Measurements from ENCODE around the gene LHX3. TPM values are rescaled to one million over a fixed set of nuclear protein-coding genes. Genes with fewer than 3 reads are reported as not detected.

Gene LHX3
- polyA plus RNA-seq (2014; cell fraction: cytosol; rRNA removed) = not detected in 2 replicates
- polyA plus RNA-seq (2014; cell fraction: nucleus; rRNA removed) = 0.19 TPM in 1 of 2 replicates, not detected in the other

GRCh38 chr9:136204838-136205706 lies at the start of gene LHX3:
Gene LHX3 (minus strand): TSS chr9:136205128. CDS start chr9:136205012, 116 bp downstream.
- DNase-seq (ENCODE audit: low spot score) = no peak

- DNase-seq (ENCODE audit: low spot score) = no peak
These were observed 48.6 kb upstream of the LHX3 start for GRCh38 chr9:136253246-136254130.

GRCh38 chr9:136252846-136253245 lies 47.9 kb upstream of the LHX3 start:
- DNase-seq (ENCODE audit: low spot score) = no peak

- DNase-seq (ENCODE audit: low spot score) = no peak
These were observed 47.4 kb upstream of the LHX3 start for GRCh38 chr9:136252281-136252680.

GRCh38 chr9:136251264-136252115 lies 46.6 kb upstream of the LHX3 start:
- DNase-seq (ENCODE audit: low spot score) = no peak

DNA sequence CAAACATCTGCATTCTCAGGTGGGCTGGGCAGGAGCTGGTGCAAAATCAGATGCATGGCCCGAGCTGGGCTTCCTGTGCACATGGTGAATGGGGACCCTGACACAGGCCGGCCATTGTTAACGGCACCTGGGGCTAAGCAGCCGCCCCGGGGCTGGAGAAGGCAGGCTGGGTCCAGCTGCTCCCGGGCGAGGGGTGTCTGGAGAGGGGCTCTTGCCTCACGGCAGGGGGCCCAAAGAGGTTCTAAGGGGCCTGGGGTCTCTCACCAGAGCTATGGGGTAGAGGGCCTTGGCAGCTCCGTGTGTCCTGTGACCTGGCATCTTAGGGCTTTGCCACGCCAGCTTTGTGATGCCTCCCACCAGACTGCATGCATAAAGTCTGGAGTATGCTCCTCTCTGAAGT lies 45.7 kb upstream of the LHX3 start:
- DNase-seq (ENCODE audit: low spot score) = no peak

DNA sequence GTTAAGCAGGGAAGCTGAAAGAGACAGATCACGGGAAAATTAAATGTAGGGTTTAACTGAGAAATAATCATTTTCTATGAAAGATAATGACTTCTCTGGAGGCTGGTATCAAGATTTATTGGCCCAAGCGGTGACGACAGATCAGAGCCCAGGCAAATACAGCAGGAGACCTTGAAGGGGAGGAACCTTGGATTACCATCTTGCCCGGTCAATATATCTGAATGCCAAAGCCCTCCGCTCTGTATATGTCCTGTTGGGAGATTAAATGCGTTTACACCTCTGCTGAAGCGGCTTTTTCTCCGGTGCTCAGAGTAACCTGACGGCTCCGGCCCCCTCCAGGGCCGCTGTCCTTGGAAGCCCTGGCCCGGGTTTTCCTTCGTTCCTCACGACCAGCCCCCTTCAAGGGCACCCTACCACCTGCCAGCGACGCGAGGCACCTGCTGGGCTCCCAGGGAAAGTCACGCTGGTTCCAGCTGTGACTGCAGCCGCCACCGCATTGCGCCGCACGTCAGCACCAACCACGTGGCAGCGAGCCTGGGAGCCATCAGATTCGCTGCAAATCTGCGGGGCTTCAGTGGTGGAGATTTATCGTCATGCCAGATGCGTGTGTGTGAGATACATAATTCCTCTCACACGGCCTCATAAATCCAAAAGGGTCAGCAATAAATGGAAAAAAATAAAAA lies 45.1 kb upstream of the LHX3 start:
- DNase-seq (ENCODE audit: low spot score) = peak; percentile 43

GRCh38 chr9:136248951-136249876 lies 44.3 kb upstream of the LHX3 start:
- no peak for DNase-seq (ENCODE audit: low spot score)

GRCh38 chr9:136247947-136248637 lies 43.2 kb upstream of the LHX3 start:
- no peak for DNase-seq (ENCODE audit: low spot score)

GRCh38 chr9:136247551-136247916 lies 42.6 kb upstream of the LHX3 start:
- DNase-seq (ENCODE audit: low spot score) = no peak

DNA sequence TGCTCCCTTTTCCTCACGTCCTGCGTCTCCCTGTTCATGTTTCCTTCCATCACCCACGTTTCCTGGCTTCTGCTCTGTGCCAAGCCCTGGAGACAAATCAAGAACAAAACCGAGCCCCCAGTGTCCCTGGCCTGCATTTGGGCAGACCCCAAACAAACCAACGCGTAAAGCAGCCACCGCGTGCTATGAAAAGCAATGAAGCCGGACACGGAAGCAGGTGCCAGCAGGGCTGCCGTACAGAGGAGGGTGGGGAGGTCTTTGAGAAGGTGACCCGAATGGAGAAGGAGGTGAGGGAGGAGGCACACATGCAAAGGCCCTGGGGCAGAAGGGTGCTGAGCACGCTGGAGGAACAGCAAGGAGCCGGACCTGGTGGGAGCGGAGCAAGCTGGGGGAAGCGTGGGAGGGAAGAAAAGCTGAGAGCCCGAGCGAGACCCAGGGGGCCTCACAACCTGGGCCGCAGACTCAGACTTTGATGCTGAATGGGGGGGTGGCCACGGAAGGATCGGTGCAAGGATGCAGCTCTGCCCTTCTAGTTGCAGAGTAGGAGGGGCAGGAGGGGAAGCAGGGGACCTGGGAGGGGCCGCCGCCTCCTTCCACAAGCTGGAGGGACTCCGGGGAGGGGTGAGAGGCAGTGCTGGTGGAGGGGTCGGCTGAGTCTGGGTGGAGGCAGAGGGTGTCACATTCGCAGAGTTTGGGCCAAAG lies 42.1 kb upstream of the LHX3 start:
- no peak for DNase-seq (ENCODE audit: low spot score)

DNA sequence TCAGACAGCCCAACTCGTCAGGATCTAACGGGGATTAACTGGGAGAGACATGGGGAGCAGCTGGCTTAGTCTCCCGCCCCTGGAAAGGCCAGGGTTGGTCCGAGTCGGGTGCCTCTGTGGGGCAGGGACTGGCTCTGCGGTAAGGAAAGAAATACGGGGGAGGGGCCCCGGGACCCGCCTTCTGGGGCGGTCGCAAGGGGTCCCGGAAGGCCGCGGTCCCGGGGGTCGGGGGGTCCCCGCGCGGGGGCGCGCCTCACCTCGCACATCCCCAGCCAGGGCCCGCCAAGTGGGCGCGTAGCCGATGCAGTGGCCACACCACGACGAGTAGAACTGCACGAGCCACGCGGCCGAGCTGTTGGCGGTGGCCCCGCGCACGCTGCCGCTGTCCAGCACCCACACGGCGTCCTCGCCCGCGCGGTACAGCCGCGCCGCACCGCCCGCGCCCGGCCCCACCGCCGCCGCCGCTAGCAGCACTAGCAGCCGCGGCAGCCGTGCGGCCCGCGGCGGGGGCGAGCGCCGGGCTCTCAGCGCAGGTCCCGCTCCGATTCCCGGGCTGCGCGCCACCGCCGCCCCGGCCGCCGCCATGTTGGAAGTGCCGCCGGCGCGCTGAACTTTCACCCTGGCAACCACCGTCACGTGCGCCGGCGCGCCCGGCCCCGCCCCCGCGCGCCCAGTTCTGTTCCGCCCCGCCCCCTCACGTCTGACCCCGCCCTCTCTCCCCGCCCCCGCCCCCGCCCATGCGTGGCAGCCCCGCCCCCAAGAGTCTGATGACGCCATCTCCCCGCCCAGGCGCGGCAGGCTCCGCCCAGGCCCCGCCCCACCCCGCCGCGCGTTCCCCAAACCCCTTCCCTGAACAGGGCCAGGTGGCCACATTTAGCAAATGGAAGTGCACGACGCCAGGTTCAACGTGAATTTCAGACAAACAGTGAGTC lies 40.6 kb upstream of the LHX3 start, which contains the start of gene QSOX2:
Gene QSOX2, minus strand, starts transcription at position 594 of the 932 bp plus-strand sequence. Its CDS starts 9 bp downstream, at position 585.
- peak; percentile 64 for DNase-seq (ENCODE audit: low spot score)

DNA sequence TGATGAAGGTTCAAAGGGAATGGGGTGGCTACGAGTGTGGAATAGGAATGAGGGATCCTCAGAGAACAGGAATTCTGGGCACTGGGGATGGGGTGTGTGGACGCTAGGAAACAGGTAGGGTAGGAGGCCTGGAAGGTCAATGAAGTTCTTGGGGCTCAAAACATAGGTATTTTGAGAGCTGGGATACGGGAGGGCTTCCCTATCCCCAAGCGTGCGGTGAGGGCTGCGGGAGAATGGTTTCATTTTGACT lies 40.0 kb upstream of the LHX3 start:
- no peak for DNase-seq (ENCODE audit: low spot score)

GRCh38 chr9:136244122-136244968 lies 39.4 kb upstream of the LHX3 start:
- DNase-seq (ENCODE audit: low spot score) = no peak

DNA sequence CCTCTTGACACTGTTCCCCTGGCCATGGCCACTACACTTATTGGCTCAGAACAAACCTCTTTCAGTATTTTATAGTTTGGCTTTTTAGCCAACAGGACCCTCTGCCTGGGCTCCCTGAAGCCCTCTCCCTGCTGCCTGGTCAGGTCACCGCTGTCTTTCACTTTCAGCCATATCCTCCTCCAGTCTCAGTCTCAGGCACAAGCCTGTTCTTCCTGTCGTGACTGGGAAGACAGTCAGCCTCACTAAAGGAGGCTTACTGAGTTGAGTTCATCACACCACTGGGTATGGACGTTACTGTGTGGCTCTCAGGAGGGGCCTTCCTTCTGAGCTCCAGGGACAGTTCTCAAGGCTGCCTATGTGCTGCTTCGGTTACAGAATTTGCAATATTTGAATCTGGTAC lies 38.7 kb upstream of the LHX3 start:
- no peak for DNase-seq (ENCODE audit: low spot score)

- no peak for DNase-seq (ENCODE audit: low spot score)
These were observed 38.1 kb upstream of the LHX3 start for GRCh38 chr9:136242918-136243525.
